BLaER1 (cell line): Measurements from ENCODE around the gene CCDC150.

Experiments
- H3K27ac ChIP-seq: shearing (Covaris generic); formaldehyde crosslinking; 2 replicates; pipeline ENCODE4 v1.8.1; 2022
- H3K27me3 ChIP-seq: shearing (Covaris generic); formaldehyde crosslinking; 2 replicates; pipeline ENCODE4 v1.8.1; 2022
- H3K36me3 ChIP-seq: shearing (Covaris generic); formaldehyde crosslinking; 2 replicates; pipeline ENCODE4 v1.8.1; 2022
- H3K4me1 ChIP-seq: shearing (Covaris generic); formaldehyde crosslinking; 2 replicates; pipeline ENCODE4 v1.8.1; 2022
- H3K4me2 ChIP-seq: shearing (Covaris generic); formaldehyde crosslinking; 2 replicates; pipeline ENCODE4 v1.8.1; 2022
- H3K4me3 ChIP-seq: shearing (Covaris generic); formaldehyde crosslinking; 2 replicates; pipeline ENCODE4 v1.8.1; 2022
- H3K9ac ChIP-seq: shearing (Covaris generic); formaldehyde crosslinking; 2 replicates; pipeline ENCODE4 v1.8.1; 2022
- H3K9me3 ChIP-seq: shearing (Covaris generic); formaldehyde crosslinking; 2 replicates; pipeline ENCODE4 v1.8.1; 2022
- H4K20me1 ChIP-seq: shearing (Covaris generic); formaldehyde crosslinking; 2 replicates; pipeline ENCODE4 v1.8.1; 2022
- Cebpa-rat ChIP-seq: shearing (Covaris generic); IDR thresholded peaks from 2 replicates; pipeline ENCODE4 v1.8.1; 2022

Gene CCDC150

DNA sequence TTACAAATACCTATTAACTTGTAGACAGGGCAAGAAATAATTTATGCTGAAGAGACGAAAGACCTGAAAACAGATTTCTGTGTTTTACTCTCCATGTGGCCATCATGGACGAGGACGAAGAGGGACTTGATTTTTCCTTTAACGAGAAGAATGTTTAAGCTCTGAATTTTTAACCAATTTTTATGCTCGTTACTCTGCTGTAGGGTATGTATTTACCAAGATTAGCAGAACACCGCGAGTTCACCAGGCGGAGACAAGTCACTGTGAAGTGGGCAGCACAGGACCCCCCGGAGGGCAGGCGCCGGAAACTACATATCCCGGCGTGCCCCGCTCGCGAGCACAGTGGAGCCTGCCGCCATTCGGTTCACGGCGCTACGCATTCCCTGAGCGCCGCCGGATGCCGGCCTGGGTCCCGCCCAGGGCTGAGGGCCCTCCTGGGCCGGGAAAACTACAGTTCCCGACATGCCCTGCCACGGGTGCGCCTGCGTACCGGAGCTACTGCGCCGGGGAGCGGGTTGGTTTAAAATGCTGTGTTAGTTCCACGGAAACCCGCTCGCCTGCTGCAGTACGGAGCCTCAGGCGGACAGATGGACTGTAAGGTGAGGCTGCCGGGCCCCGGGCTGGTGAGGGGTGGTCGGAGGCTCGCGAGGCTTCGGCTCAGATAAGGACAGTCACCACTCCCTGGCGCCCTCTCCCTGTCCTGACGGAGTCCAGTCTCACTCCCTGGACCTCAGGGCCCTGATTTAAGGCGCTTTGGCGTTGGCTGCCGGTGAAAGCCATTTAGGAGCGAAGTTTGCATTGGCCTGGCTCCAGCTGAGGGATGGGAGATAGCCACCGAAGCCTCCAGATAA is at the start of gene CCDC150:
CCDC150 (plus strand) TSS at position 536 of the 851 bp plus-strand sequence; CDS start at position 588, 52 bp downstream.
- Histone ChIP-seq H3K27me3 (no peaks in the 10 kb centered on the region), H3K9ac (peak within 1 kb of the TSS; percentile 80), H3K4me2 (peak within 1 kb of the TSS; percentile 92), H3K9me3 (no peaks in the 10 kb centered on the region; the same call in 1 of the 2 replicates), H3K36me3 (peaks cover 8% of the 10 kb centered on the region; the same call in 1 of the 2 replicates), H4K20me1 (no peaks in the 10 kb centered on the region), H3K4me3 (peak within 1 kb of the TSS; percentile 81), H3K27ac (peak within 1 kb of the TSS; percentile 43; the same call in 1 of the 2 replicates), H3K4me1 (peaks cover 19% of the 10 kb centered on the region)
- TF ChIP-seq Cebpa-rat = no peak

DNA sequence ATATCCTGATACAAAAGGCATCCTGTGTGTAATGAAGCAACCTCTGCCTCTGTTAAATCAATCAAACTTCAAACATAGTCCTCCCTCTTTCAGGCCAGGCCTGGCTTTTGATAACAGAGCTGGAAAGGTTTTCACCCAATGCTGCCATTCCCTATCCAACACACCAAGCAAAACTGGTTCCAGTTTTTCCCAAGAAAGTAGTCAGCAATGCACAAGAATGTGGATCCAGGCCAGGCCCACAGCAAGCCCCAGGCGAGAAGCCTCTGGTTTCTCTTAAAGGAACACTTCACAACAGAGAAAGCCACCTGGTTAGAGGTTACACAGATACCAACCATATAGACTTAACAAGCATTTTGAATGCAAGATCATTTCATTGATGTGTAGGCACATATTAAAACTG is 49.2 kb upstream of the CCDC150 start:
- Histone ChIP-seq H3K9ac (no peak overlapping the region), H4K20me1 (no peaks in the 10 kb centered on the region), H3K4me2 (no peak overlapping the region), H3K9me3 (no peaks in the 10 kb centered on the region), H3K36me3 (no peaks in the 10 kb centered on the region), H3K4me3 (no peak overlapping the region), H3K27ac (no peak overlapping the region), H3K27me3 (peaks cover 47% of the 10 kb centered on the region), H3K4me1 (peaks cover 5% of the 10 kb centered on the region; the same call in 1 of the 2 replicates)
- no peak for TF ChIP-seq Cebpa-rat

DNA sequence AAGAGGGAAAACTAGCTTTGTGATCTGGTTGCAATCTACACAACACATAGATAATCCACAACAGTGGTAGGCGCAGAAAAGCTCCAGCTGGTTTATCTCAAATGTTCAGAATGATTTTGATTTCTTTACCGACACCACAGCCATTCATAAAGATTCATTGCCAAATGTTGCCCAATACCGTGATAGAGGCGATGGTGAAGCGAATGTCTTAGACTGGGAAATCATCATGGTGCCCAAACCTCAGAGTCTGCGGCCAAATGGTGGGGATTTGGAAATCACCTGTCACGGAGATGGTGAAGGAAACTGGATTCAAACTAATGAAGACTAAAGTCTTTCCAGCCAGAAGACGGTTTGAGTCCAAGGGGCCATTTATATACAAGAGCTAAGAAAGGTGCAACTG is 48.5 kb upstream of the CCDC150 start:
- no peak overlapping the region for H3K27ac ChIP-seq
- no peak overlapping the region for H3K4me3 ChIP-seq
- no peaks in the 10 kb centered on the region for H4K20me1 ChIP-seq
- peaks cover 47% of the 10 kb centered on the region for H3K27me3 ChIP-seq
- peaks cover 5% of the 10 kb centered on the region; the same call in 1 of the 2 replicates for H3K4me1 ChIP-seq
- no peaks in the 10 kb centered on the region for H3K36me3 ChIP-seq
- H3K4me2 ChIP-seq = no peak overlapping the region
- TF ChIP-seq Cebpa-rat = no peak
- no peak overlapping the region for H3K9ac ChIP-seq
- no peaks in the 10 kb centered on the region for H3K9me3 ChIP-seq

DNA sequence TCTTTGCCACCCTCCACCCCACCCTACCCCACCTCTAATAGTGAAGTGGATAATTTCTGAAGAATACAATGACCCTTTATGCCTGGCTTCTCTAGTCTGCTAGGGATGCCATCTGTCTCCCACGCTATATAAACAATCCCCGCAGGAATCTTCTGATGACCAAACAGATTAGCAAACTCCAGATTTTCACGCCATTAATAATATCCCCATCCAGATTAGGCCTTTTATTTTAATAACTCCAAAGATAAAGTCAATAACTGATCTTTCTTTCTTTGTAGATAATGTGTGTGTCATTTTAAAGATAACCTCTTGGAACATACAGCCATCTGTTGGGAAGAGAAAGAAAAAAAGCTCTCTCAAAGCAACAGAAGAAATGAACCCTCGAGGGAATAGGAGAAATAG is 47.9 kb upstream of the CCDC150 start:
- H3K9ac ChIP-seq = no peak overlapping the region
- H3K4me2 ChIP-seq = no peak overlapping the region
- peaks cover 47% of the 10 kb centered on the region for H3K27me3 ChIP-seq
- no peaks in the 10 kb centered on the region for H3K36me3 ChIP-seq
- no peak overlapping the region for H3K4me3 ChIP-seq
- peaks cover 5% of the 10 kb centered on the region; the same call in 1 of the 2 replicates for H3K4me1 ChIP-seq
- TF ChIP-seq Cebpa-rat = no peak
- H3K9me3 ChIP-seq = no peaks in the 10 kb centered on the region
- no peak overlapping the region for H3K27ac ChIP-seq
- no peaks in the 10 kb centered on the region for H4K20me1 ChIP-seq

DNA sequence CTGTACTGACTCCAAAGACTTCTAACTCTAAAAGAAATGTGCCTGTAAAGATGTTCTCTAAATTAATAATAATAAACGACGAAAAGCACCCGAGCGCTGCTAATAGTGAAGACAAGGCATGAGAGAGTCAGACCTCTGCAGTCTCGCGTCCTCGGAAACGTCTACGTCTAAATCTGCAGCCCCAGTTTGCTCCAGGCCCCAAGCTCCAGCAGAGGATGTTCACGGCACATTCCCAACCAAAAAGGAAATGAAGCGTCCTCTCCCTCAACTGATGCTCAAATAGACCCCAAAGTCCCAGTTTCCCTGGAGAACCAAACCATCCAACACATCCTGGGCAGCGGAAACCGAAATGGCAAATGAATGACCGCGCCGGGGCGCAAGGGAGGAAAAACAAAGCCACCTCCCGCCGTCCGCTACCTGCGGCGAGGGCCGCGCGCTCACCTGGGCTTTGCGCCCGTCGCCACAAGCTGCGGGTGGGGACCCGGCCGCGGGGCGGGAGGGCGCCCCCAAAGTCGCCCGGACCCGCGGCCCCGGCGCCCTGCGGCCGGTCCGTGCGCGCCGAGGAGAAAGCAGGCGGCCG is 47.1 kb upstream of the CCDC150 start:
- Histone ChIP-seq H3K4me3 (peak overlapping the region; percentile 84), H3K27me3 (peaks cover 47% of the 10 kb centered on the region), H3K4me2 (peak overlapping the region; percentile 92), H3K36me3 (no peaks in the 10 kb centered on the region), H3K4me1 (peaks cover 5% of the 10 kb centered on the region; the same call in 1 of the 2 replicates), H4K20me1 (no peaks in the 10 kb centered on the region), H3K9me3 (no peaks in the 10 kb centered on the region), H3K27ac (no peak overlapping the region), H3K9ac (peak overlapping the region; percentile 70)
- no peak for TF ChIP-seq Cebpa-rat

DNA sequence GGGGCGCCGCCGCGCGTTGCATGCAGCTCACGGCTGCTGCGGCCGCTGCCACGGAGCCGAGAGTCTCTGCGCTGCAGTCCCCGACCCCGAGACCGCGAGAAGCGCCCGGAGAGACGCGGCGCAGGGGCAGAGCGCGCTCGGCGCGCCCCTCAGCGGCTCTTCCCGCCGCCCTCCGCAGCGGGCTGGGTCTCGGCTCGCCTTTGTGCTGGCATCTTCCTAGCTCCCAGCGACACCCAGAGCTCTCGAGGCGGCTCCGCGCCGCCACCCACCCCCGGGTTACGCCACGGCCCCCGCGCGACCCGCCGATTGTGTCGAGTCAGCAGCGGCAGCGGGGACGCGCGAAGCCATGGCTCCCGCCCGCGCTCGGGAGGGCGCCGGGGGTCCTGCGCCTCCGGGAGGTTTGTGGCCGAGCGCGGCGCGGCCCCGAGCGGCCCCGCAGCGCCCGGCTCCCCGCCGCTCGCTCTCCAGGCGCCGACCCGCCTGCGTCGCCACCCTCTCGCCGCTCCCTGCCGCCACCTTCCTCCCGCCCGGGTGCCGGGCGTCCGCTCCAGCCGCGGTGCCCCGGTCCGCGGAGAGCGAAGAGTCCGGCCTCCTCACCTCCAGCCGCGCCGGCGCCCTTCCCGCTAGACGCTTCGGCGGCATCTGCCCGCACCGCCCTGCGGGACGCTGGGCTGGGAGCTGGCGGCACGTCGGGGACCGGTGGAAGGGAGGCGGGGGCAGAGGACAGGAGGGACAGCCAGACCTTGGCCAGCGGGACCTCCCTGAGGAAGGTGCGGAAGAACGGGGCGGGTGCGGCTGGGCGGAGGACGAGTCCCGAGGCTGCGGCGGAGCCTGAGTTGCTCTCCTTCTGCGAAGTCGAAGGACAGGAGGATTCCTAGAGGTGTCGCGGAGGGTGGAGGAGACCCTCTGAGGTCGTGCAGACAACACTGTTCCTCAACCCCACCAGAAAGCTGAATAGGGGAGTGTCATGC is 46.3 kb upstream of the CCDC150 start, which contains the start of gene HECW2:
HECW2 (minus strand) TSS at position 644 of the 971 bp plus-strand sequence.
- TF ChIP-seq Cebpa-rat = no peak
- Histone ChIP-seq H4K20me1 (no peaks in the 10 kb centered on the region), H3K9ac (peak within 1 kb of the TSS; percentile 70), H3K4me3 (peak within 1 kb of the TSS; percentile 84), H3K36me3 (no peaks in the 10 kb centered on the region), H3K9me3 (no peaks in the 10 kb centered on the region), H3K27me3 (peaks cover 47% of the 10 kb centered on the region), H3K27ac (no peak within 1 kb of the TSS; the same call in 1 of the 2 replicates), H3K4me2 (peak within 1 kb of the TSS; percentile 92), H3K4me1 (peaks cover 5% of the 10 kb centered on the region; the same call in 1 of the 2 replicates)

DNA sequence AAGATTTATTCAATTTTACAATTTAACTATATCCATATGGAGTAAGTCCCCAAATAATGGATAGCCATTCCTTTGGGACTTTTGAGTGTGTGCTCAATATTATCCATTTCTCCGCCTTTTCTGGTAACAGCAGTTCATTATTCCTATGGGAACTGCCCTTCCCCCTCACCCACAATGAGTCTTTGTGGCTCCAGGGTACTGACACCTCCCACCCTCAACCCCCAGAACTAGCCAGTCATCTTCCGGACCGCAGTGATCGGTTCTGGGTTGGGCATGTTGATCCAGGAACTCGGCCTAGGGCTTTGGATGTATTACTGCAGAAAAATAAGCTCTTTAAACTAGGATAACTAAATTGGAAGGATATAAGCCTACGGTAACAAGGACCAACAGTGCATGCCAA is 45.4 kb upstream of the CCDC150 start:
- H3K27me3 ChIP-seq = peaks cover 47% of the 10 kb centered on the region
- H3K9ac ChIP-seq = no peak overlapping the region
- H3K4me3 ChIP-seq = no peak overlapping the region
- H3K27ac ChIP-seq = no peak overlapping the region
- H3K4me1 ChIP-seq = peaks cover 5% of the 10 kb centered on the region; the same call in 1 of the 2 replicates
- TF ChIP-seq Cebpa-rat = no peak
- no peaks in the 10 kb centered on the region for H3K9me3 ChIP-seq
- H3K36me3 ChIP-seq = no peaks in the 10 kb centered on the region
- no peak overlapping the region for H3K4me2 ChIP-seq
- H4K20me1 ChIP-seq = no peaks in the 10 kb centered on the region

DNA sequence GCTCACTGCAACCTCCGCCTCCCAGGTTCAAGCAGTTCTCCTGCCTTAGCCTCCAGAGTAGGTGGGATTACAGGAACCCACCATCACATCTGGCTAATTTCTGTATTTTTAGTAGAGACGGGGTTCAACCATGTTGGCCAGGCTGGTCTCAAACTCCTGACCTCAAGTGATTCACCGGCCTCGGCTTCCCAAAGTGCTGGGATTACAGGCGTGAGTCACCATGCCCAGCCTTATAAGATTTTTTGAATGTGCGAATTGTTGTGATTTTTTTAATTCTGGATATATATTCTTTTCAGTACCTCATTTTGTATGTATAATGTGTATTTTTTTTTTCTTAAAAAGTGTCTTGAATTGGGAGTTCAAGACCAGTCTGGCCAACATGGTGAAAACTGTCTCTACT is 42.0 kb upstream of the CCDC150 start:
- Histone ChIP-seq H3K36me3 (no peaks in the 10 kb centered on the region), H3K9ac (no peak overlapping the region), H3K27ac (no peak overlapping the region), H3K9me3 (no peaks in the 10 kb centered on the region), H3K4me1 (peaks cover 2% of the 10 kb centered on the region; the same call in 1 of the 2 replicates), H3K27me3 (peaks cover 23% of the 10 kb centered on the region), H4K20me1 (no peaks in the 10 kb centered on the region), H3K4me3 (no peak overlapping the region), H3K4me2 (no peak overlapping the region)
- no peak for TF ChIP-seq Cebpa-rat

DNA sequence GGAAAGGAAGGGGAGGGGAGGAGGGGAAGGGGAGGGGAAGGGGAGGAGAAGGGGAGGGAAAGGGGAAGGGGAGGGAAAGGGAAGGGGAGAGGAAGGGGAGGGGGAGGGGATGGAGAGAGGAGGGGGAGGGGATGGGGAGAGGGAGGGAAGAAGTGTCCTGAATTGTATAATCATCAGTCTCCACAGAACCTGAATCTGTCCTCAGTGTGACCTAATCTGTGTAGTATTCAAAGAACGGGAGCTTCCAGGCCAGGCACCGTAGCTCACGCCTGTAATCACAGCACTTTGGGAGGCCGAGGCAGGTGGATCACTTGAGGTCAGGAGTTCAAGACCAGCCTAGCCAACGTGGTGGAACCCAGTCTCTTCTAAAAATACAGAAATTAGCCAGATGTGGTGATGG is 41.1 kb upstream of the CCDC150 start:
- Histone ChIP-seq H3K4me3 (no peak overlapping the region), H3K4me2 (no peak overlapping the region), H3K9me3 (no peaks in the 10 kb centered on the region), H3K27ac (no peak overlapping the region), H4K20me1 (no peaks in the 10 kb centered on the region), H3K27me3 (peaks cover 14% of the 10 kb centered on the region), H3K36me3 (no peaks in the 10 kb centered on the region), H3K4me1 (no peaks in the 10 kb centered on the region), H3K9ac (no peak overlapping the region)
- TF ChIP-seq Cebpa-rat = no peak
